HG03571 (cell line): ENCODE measurements around the gene AXIN2.
"Not testable (repeated sequence)": the region's sequence is repeated elsewhere in the genome, so short reads cannot be mapped to it uniquely, and the experiment has no call there.

Source experiments
- ATAC-seq: cut with Tn5 transposase; IDR thresholded peaks from one replicate; pipeline ENCODE4 v1.9.1; 2021; ENCODE audit not compliant: unreplicated experiment

Gene AXIN2

GRCh38 chr17:65523853-65524664 is 37.4 kb downstream of the AXIN2 start:
- ATAC-seq: no peak

GRCh38 chr17:65523411-65523810 is 38.0 kb downstream of the AXIN2 start:
- ATAC-seq: no peak

DNA sequence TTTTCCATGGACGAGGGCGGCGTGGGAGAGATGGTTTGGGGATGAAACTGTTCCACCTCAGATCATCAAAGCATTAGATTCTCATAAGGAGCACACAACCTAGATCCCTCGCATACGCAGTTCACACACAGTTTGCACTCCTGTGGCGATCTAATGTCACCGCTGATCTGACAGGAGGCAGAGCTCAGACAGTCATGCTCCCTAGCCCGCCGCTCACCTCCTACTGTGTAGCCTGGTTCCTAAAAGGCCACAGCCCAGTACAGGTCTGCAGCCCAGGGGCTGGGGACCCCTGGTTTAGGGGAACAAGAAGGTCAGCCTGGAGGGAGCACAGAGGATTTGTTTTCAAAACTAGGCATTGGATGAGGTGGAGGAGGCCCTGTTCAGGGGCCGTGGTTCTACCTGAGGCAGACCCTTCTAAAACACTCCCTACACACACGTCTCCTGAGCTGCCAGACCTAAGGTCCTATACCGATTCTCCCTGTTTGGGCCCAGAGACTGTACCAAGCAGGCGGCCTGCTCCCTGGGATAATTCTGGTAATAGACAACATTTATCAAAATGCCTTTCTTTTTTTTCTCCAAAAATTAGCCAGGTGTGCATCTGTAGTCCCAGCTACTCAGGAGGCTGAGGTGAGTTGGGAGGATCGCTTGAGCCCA is 38.6 kb downstream of the AXIN2 start:
- ATAC-seq: no peak

GRCh38 chr17:65519462-65519861 is 42.0 kb downstream of the AXIN2 start:
- no peak for ATAC-seq

DNA sequence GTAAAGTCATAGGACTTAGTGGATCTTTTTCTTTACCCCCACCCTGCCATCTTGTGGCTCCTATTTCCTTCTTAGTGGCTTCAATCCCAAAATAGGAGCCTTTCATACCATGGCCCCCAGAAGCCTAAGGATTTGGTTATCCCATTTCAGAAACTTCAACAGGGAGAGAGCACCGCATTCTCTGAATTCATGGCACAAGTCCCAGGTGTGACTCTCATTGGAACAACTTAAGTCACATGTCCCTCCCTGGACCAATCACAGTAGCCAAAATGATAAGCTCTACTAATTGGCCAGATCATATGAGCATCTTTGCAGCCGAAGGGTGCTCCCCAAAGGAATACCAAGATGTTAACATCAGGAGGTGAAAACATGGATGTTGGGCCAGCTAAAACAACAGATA is 43.2 kb downstream of the AXIN2 start:
- ATAC-seq: no peak

DNA sequence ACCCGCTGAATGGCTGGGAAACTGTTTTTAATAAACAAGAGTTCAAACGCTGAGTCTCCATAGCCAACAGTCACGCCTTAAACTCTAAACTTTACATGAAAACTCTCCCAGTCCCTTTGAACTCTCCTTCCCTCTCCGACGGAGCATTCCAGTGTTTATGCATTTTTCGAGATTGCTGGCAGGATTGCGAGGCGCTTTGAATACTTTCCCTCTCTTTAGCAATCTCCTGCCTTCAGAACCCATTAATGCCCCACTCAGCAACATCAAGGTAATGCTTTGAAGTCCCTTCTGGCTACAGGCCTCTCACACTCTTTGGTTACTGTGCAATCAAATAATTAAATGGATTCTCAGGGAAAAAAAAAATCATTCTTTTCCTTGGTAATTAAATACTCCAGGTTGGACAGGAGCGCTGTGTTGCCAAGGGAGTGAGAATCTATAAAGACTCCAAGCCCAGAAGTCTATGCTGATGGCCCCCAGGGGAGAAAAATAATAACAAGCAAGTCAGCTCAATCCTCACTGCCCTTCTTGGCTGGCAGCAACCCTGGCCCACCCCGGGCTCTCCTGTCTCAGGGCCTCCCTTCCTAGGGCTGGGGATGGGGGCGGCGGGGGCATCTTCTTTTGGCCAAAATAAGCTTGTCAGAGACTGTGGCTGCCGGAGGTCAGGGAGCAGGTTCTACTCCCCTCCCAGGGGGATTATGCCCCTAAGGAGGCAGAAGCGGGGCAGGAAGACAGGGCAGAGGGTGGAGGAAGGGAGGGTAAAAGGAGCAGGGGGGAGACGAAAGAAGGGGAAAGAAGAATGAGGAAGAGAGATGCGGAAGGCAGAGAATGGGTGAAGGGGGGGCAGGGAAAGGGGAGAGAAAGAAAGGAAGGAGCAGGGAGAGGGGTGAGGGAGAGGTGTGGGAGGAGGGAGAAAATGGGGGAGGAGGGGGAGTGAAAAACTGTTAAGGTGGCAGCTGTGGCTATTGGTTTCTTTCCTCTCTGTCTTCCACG is 45.2 kb downstream of the AXIN2 start:
- ATAC-seq: no peak

DNA sequence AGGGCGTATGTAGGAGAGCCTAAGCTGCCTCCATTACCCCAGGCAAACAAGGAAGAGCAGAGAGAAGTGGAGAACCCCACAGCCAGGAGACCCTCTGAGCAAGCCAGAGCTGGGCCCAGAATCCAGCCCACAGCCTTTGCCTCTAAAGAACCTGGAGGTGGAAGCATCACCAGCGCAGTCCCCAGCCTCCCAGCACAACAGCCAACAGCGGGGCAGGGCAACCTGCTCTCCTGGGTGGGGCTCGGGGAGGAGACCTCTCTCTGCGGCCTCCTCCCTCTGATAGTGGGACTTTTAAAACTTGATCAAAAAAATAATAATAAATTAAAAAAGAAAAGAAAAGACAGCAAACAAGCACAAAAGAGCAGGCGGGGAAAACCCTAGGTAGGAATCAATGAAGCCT is 45.9 kb downstream of the AXIN2 start:
- no peak for ATAC-seq

GRCh38 chr17:65514541-65514940 is 46.9 kb downstream of the AXIN2 start:
- no peak for ATAC-seq

DNA sequence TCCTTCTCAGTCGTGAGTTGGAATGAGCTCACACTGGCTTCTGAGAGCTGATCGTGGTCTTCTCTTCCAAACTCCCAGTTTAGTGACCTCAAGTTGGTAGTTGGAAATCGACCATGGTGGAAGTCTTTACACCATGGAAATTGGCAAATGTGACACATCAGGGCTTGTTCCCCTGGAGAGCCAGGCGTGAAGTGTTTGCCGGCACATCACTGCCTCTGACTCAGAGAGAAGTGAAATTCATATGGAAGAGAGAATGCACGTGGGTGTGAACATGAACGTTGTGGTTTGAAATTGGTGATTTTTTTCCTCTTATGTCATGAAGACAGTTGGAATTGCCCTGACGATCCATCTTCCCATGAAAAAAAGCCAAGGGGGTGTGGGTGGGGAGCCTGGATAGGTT is 47.4 kb downstream of the AXIN2 start:
- no peak for ATAC-seq

DNA sequence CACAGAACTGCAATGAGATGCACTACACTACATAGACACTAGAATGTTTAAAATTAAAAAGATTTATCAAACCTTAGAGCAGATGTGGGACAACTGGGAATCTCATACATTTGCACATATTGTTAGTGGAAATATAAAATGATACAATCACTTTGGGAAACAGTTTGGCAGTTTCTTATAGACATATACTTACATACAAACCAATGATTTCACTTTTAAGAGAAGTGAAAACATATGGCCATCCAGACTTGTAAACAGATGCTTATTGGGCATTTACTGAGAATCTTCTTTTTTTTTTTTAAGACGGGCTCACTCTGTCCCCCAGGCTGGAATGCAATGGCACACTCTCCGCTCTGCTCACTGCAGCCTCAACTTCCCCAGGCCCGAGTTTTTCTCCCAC is 50.1 kb downstream of the AXIN2 start:
- ATAC-seq: no peak

DNA sequence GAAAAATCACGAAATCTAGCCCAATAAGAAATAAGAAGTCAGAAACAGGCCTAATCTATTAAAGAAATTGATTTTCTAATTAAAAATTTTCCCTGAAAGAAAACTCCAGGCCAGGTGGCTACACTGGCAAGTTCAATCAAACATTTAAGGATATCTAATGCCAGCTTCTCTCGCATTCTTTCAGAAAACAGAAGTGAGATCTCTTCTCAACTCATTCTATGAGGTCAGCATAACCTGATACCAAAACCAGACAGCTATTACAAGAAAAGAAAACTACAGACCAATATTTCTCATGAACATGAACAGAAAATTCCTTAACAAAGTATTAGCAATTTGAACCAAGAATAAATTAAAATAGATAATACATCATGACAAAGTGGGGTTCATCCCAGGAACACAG is 52.4 kb downstream of the AXIN2 start:
- no peak for ATAC-seq

GRCh38 chr17:65504673-65505072 is 56.8 kb downstream of the AXIN2 start:
- not testable (repeated sequence) for ATAC-seq

DNA sequence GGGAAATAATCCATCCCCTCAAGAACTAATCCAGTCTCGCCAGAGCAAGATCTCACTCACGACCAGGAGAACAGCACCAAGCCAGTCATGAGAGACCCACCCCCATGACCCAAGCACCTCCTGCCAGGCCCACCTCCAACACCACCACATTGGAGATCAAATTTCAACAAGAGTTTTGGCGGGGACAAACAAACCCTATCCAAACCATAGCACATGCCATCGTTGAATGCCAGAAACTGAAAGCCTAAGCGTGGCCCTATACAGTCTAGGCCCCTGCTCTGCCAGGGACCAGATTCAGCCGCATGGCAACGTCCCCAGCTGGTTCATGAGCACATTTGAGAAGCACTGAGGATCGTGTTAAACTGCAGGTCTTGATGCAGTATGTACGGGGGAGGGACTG is 57.3 kb downstream of the AXIN2 start:
- no peak for ATAC-seq

GRCh38 chr17:65503557-65503956 is 57.9 kb downstream of the AXIN2 start:
- ATAC-seq: no peak

DNA sequence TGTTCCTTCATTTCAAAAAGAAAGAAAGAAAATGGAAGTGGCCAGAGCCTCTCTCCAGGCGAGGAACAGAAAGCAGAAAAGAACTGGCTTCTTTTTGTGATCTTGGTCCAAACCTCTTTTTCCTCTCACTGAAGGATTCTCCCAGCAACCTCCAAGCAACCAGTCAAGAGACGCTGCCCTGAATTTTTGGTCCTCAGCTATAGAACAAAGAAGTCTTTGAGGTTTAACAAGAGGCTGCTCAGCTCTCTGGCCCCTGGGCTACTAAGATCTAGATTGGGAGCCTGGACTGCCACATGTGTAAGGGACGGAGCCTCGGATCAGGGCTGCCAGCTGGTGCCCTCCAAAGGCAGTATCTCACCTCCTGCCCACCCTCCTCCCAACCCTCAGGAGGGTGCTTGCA is 62.6 kb downstream of the AXIN2 start:
- ATAC-seq: no peak

- ATAC-seq: no peak
Measured at GRCh38 chr17:65496801-65497200, 64.6 kb downstream of the AXIN2 start.

GRCh38 chr17:65495122-65496055 is 66.1 kb downstream of the AXIN2 start:
- no peak for ATAC-seq

GRCh38 chr17:65489413-65490155 is 71.9 kb downstream of the AXIN2 start:
- no peak for ATAC-seq

GRCh38 chr17:65488665-65489064 is 72.8 kb downstream of the AXIN2 start:
- ATAC-seq: no peak

DNA sequence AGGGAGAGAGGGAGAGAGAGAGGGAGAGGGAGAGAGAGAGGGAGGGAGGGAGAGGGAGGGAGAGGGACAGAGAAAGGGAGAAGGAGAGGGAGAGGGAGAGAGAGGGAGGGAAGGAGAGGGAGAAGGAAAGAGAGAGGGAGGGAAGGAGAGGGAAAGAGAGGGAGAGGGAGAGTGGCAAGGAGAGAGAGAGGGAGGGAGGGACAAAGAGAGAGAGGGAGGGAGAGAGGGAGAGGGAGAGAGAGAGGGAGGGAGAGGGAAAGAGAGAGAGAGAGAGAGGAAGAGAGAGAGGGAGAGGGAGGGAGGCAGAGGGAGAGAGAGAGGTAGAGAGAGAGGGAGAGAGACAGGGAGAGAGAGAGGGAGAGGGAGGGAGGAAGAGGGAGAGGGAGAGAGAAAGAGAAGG is 73.5 kb downstream of the AXIN2 start:
- no peak for ATAC-seq
